Right cardiac atrium (tissue), 5 donors: ENCODE measurements around the gene FBXO38. TPM values are rescaled to one million over a fixed set of nuclear protein-coding genes. Genes with fewer than 3 reads are reported as not detected.

Experiments
- ATAC-seq, 2 donors: fragments of 200-7000 bp; cut with Tn5 transposase; one replicate each; pipeline versions ENCODE4 v1.8.0 to v1.9.1; 2020; ENCODE audit warnings: moderate library complexity in 2 of 2, mild to moderate bottlenecking in 1 of 2
- DNase-seq, 3 donors: peaks; one replicate each; pipeline ENCODE4 v3.0.0-alpha.2; 2020
- H3K27ac ChIP-seq: one replicate; pipeline ENCODE4 v1.5.1; 2013; ENCODE audit warnings: mild to moderate bottlenecking, low read length, control low read depth, moderate library complexity
- H3K27me3 ChIP-seq: one replicate; pipeline ENCODE4 v1.6.1; 2013; ENCODE audit not compliant: control insufficient read depth, insufficient read depth
- H3K4me1 ChIP-seq: one replicate; pipeline ENCODE4 v1.6.1; 2013; ENCODE audit warnings: low read length; ENCODE audit not compliant: control insufficient read depth, insufficient read depth
- H3K4me3 ChIP-seq: one replicate; pipeline ENCODE4 v1.5.1; 2013; ENCODE audit warnings: low read length, control low read depth
- H3K9me3 ChIP-seq: one replicate; pipeline ENCODE4 v1.6.1; 2013; ENCODE audit warnings: low read length; ENCODE audit not compliant: control insufficient read depth
- WGBS: extraction: QIAGEN DNeasy Blood & Tissue Kit; methylation state at CpG from one replicate; pipeline ENCODE4 v1.1.7; 2013; 5-methylcytosine and 5-hydroxymethylcytosine counted together
- intact Hi-C, 4 donors: fragments of 100-400 bp; cut with DNase I; formaldehyde crosslinking; loops; one replicate each; pipeline versions ENCODE4 v1.11.0 to v1.14.0; 2022 to 2023
- polyA plus RNA-seq: library from polyadenylated mRNA; stranded (reverse); fragments of 200-250 nt; gene quantifications from one replicate; pipeline ENCODE4 v1.2.3, GENCODE V29; 2013
- total RNA-seq, 4 donors: library from RNA; stranded (reverse); fragmentation: NEBNext Ultra II Directional; extraction: Animal tissue kit (Norgen Biotek cat#: 25700); gene quantifications; one replicate each; pipeline ENCODE4 v1.2.1, GENCODE V29; 2021
- donor health status: healthy with polysubstance abuse.
- donor health status: DM: no; HTN: yes; CAD: no.
- donor health status: DM: no; HTN: no; CAD: no.
- donor health status: DM: no; HTN: yes; CAD: no; lungs with severe emphysema.
- donor health status: DM: yes; HTN: yes; CAD: no.

Gene FBXO38
- total and polyA plus RNA-seq, 5 donors: 17.0 to 44.2 (median 42.5) TPM

DNA sequence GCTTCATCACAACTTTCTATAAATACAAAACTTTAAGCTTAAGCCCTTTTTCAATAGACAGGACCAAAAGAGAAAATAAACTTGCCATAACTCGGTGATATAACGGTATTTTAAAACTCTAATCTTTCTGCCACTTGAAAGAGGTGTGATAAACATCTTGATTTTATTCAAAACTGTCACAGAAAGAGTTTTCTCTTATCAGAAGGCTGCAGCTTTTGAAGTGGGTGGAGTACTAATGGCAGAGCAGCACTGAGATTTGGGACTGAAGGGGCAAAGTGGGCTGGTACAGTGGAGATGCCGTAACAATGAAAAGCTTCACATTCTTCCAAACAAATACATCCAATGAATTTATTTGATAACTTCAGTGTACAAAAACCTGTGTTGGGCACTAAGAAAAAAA, 92.5 kb downstream of the FBXO38 start:
- DNase-seq (no peak), ATAC-seq (no peak)
- Histone ChIP-seq H3K4me1 (no peaks in the 10 kb centered on the region), H3K9me3 (no peaks in the 10 kb centered on the region), H3K27me3 (no peaks in the 10 kb centered on the region), H3K4me3 (no peak overlapping the region), H3K27ac (no peak overlapping the region)
- 72% methylated on average over 3 of the region's 3 CpGs for WGBS
- intact Hi-C loops: no loop called here

DNA sequence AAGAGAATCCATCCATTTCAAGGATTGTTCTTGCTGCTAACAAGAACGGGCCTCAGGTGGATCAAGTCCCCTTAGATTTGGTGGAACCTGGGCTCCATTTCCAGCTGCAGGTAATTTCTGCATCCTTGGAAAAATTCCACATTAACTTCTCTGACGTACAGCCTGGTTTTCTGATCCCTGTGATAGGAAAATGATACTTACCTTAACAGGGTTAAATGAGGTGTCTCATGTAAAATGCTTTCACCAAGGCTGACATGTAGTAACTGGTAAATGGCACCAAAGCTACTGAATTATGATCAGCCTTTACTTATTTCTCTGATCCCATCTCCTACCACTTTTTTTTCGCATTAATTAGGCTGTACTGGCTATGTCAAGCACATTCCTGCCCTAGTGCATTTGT, 93.7 kb downstream of the FBXO38 start:
- Histone ChIP-seq H3K27ac (no peak overlapping the region), H3K4me3 (no peak overlapping the region), H3K4me1 (peaks cover 2% of the 10 kb centered on the region), H3K9me3 (no peaks in the 10 kb centered on the region), H3K27me3 (no peaks in the 10 kb centered on the region)
- no peak for DNase-seq
- no peak for ATAC-seq
- intact Hi-C loops: no loop called here
- WGBS: 78% methylated on average over 3 of the region's 3 CpGs

DNA sequence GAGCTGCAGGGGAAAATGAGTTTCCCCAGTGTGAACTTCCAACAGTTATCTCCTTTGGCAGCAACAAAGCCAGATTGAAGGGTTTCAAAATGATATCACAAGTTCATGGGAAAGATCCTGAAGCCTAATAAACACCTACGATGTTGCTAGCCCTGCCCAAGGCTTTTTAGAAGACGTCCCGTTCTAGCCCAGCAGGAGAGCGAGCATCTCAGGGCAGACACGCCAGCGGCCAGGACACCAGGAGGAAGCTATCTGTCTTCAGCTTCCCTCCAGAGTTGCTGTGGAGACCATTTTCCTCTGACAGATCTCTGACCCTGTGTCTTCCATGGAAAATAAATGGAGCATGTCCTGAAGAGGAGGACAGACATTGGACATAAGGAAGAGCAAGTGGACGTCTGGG, 98.4 kb downstream of the FBXO38 start:
- no peaks in the 10 kb centered on the region for H3K9me3 ChIP-seq
- DNase-seq (peak in 2 of 3 donors; percentile 52 to 53), ATAC-seq (peak; percentile 25 to 58)
- H3K27me3 ChIP-seq: no peaks in the 10 kb centered on the region
- WGBS: 36% methylated on average over 7 of the region's 7 CpGs
- intact Hi-C loops: no loop called here
- no peak overlapping the region for H3K4me3 ChIP-seq
- peaks cover 2% of the 10 kb centered on the region for H3K4me1 ChIP-seq
- no peak overlapping the region for H3K27ac ChIP-seq

DNA sequence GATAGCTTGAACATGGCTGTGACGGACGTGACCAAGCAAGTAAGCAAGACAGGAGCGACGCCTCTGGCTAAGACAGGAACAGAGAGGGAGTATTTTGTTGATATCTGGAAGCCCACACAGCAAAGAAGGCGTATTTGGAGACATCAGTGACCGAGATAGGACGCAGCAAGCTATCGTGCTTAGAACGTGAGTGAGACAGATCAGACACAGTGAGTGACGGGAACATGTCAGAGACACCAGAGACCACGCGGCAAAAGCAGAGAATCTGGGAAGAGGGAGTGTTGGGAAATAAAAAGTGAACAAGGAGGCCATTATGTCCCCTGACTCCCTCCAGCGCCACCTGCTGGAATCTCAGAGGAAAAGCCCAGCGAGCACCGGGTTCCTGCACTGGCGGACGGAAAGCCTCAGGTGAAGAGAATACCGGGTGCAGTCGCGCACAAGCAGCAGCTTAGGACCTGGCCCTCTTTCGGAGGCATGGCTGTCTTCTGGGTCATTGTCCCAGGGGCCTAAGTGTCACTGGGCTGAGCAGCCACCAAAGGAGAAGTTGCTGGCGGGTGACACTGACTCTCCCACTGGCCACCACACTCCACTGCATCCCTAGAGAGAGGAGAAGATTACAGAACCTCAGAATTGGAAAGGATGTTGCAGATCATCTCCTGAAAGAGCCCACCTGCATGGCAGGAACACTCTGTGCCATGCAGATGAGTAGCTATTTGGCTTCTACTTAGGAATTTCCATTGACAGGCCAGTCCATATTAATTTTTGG, 99.1 kb downstream of the FBXO38 start:
- DNase-seq: peak; percentile 59 to 71 (median 66)
- peaks cover 2% of the 10 kb centered on the region for H3K4me1 ChIP-seq
- ATAC-seq: peak; percentile 50 to 51
- H3K9me3 ChIP-seq: no peaks in the 10 kb centered on the region
- no peak overlapping the region for H3K27ac ChIP-seq
- 42% methylated on average over 22 of the region's 22 CpGs for WGBS
- H3K4me3 ChIP-seq: no peak overlapping the region
- intact Hi-C loops: no loop called here
- H3K27me3 ChIP-seq: no peaks in the 10 kb centered on the region

DNA sequence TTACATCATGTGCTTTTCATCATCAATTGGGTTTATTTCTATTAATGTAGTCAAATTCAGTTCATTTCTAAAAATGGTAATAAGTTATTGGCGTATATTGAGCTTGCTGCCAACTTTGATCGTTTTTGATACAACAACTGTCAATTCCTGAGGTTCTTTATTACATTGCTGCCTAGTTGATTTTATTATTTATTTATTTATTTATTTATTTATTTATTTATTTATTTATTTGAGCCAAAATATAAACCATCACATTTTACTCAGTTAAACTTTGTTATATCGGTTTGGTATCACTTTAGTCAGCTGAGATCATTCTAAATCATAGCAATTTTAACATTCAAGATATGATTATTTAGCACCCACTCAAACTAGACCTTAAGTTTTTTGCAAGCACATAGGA, 100.0 kb downstream of the FBXO38 start:
- Histone ChIP-seq H3K27ac (no peak overlapping the region), H3K4me1 (peaks cover 2% of the 10 kb centered on the region), H3K27me3 (no peaks in the 10 kb centered on the region), H3K9me3 (no peaks in the 10 kb centered on the region), H3K4me3 (no peak overlapping the region)
- WGBS: 91% methylated on average over 3 of the region's 3 CpGs
- ATAC-seq (no peak), DNase-seq (no peak)
- intact Hi-C loops: no loop called here

DNA sequence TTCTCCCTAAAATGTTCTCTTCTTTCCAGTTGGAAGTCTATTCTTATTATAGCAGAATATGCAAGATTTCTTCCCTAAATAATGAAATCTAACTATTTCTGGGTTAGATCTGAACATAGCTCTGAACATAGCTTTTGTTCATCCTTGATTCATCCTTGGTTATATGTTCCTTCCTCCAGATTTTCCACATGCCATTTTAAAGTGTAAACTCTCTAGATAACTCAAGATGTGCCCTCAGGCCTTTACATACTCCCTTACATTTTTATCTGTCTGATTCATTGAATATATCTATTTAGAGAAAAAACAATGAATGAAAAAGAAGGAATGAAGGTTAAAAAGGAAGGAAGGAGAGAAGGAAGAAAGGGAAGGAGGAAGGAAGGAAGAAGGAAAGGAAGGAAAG, 100.9 kb downstream of the FBXO38 start:
- Histone ChIP-seq H3K9me3 (no peaks in the 10 kb centered on the region), H3K4me3 (no peak overlapping the region), H3K27ac (no peak overlapping the region), H3K4me1 (peaks cover 7% of the 10 kb centered on the region), H3K27me3 (no peaks in the 10 kb centered on the region)
- DNase-seq (no peak), ATAC-seq (no peak)
- intact Hi-C loops: no loop called here

DNA sequence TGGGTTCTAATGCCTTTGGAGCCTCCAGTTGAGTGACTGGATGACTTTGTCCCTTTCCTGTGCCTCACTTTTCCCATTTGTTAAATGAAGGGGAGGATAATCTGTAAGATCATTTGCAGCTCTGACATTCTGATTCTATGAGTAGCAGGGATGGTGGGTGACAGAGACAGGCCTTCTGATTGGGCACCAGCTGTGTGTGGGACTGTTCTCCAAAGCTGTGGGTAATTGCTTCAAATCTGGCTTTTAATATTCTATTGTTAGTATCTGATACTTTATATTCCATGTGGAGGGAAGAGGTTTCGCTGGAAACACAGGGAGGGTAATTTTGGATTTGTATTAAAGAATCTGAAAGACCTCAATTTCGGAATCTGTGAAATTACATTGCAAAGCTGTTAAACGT, 102.7 kb downstream of the FBXO38 start:
- H3K27ac ChIP-seq: no peak overlapping the region
- DNase-seq (no peak), ATAC-seq (no peak)
- H3K4me3 ChIP-seq: no peak overlapping the region
- peaks cover 8% of the 10 kb centered on the region for H3K4me1 ChIP-seq
- intact Hi-C loops: no loop called here
- no peaks in the 10 kb centered on the region for H3K9me3 ChIP-seq
- 88% methylated on average over 3 of the region's 3 CpGs for WGBS
- H3K27me3 ChIP-seq: no peaks in the 10 kb centered on the region

DNA sequence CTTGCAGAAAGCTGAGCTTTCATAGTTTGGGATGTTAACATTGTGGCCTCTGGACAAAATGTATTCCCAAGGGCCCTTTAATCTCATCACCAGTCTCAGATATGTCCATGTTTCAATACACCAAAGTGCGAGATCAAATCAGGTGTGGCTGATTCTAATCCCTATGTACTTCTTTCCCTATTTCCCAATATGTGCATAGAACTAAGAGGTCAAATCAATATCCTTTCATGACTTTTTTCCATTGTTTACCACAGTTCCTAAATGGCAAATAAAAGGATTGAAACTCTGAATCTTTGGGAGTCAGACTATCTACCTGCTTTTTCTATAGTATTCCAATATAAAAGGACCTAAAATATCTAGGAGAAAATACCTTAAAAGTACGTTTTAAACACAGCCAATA, 105.0 kb downstream of the FBXO38 start:
- Histone ChIP-seq H3K27me3 (no peaks in the 10 kb centered on the region), H3K4me3 (no peak overlapping the region), H3K27ac (no peak overlapping the region), H3K9me3 (no peaks in the 10 kb centered on the region), H3K4me1 (peaks cover 6% of the 10 kb centered on the region)
- intact Hi-C loops: no loop called here
- WGBS: 79% methylated on average over 2 of the region's 2 CpGs
- no peak for DNase-seq
- ATAC-seq: no peak

DNA sequence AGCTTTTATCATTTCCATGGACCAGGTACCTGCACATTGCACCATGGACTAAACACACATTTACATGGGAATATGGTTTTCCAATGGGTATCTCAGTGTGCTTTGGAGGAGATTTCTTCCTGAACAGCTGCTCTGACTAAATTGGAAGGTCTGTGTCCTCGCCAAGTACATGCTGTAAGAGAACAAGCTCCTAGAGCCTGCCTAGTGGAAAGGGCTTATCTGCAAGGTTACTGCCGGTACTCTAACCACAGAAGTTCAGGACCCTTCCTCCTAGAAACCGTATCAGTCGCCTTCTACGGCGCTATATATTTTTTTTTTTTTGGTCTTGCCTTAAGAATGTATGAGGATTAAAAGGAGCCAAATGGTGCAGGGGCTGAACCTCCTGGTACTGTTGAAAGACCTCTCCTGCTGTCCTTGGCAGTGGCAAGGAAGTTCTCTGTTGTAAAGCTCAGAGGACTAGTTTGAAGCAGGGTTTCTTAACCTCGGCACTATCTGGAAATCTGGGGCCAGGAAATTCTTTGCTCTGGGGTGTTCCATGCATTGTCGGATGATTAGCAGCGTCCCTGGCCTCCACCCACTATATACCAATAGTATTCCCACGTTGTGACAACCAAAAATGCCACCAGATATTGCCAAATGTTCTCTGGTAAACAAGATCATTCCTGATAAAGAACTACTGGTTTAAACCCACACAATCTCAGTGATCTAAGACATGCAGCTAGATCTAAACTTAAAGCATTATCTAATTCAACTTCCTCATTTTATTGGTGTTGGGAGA, 107.4 kb downstream of the FBXO38 start:
- DNase-seq (no peak), ATAC-seq (peak; percentile 88 to 91)
- Histone ChIP-seq H3K27me3 (no peaks in the 10 kb centered on the region), H3K9me3 (no peaks in the 10 kb centered on the region), H3K27ac (no peak overlapping the region), H3K4me1 (peaks cover 6% of the 10 kb centered on the region), H3K4me3 (no peak overlapping the region)
- intact Hi-C loops: no loop called here
- WGBS: 30% methylated on average over 10 of the region's 10 CpGs

DNA sequence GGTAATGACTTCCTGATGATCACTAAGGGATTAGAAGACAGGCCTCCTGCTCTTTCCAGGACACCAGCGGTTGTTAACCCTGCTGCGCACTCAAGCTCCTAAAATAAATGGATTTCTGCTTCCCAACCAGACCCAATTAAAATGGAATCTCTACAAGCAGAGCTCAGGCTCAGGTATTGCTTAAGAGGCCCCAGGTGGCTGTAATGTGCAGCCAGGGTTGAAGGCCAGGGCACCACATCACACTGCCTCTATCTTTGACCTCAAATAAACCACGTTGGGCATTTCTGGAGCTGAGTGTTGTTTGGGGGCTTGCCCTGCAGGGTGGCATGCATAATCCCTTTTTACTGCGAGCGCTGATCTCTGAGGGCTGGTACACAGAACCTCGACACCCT, 108.0 kb downstream of the FBXO38 start:
- ATAC-seq: no peak
- DNase-seq: no peak
- intact Hi-C loops: no loop called here
- Histone ChIP-seq H3K27ac (no peak overlapping the region), H3K27me3 (no peaks in the 10 kb centered on the region), H3K9me3 (no peaks in the 10 kb centered on the region), H3K4me3 (no peak overlapping the region), H3K4me1 (peaks cover 6% of the 10 kb centered on the region)
- WGBS: 73% methylated on average over 6 of the region's 6 CpGs

DNA sequence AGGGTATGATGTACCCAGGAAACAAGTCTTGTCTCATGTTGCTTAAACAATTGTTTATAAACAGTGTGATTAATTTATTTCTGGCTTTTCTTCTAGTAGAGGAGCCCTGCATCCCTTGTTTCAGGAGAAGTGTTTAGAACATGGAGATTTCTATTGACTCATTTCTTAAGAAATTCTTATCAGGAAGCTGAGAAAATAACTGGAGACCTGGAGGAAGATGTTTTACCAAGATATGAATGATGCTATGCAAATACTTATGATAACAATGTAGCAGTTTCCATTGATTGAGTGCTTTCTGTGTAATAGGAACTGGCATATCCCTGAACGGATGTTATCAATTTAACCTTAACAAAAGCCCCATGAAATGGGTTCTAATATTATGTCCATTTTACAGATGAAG, 108.6 kb downstream of the FBXO38 start:
- ATAC-seq: no peak
- Histone ChIP-seq H3K27me3 (no peaks in the 10 kb centered on the region), H3K4me1 (peaks cover 6% of the 10 kb centered on the region), H3K4me3 (no peak overlapping the region), H3K9me3 (no peaks in the 10 kb centered on the region), H3K27ac (no peak overlapping the region)
- WGBS: 77% methylated on average over 1 of the region's 1 CpG
- intact Hi-C loops: no loop called here
- no peak for DNase-seq
